NCI-H2029 (cell line): ENCODE measurements around the gene ANAPC1.
"Not testable (repeated sequence)": the region's sequence is repeated elsewhere in the genome, so short reads cannot be mapped to it uniquely, and the experiment has no call there.

Experiments used
- DNase-seq: peaks from one replicate; lab custom pipeline; 2025; lab: John Stamatoyannopoulos, UW

The ANAPC1 gene

GRCh38 chr2:111905475-111905869, 21.5 kb upstream of the ANAPC1 start:
- not testable (repeated sequence) for DNase-seq

- DNase-seq: no peak
Measured at GRCh38 chr2:111904726-111905474, 20.9 kb upstream of the ANAPC1 start.

DNA sequence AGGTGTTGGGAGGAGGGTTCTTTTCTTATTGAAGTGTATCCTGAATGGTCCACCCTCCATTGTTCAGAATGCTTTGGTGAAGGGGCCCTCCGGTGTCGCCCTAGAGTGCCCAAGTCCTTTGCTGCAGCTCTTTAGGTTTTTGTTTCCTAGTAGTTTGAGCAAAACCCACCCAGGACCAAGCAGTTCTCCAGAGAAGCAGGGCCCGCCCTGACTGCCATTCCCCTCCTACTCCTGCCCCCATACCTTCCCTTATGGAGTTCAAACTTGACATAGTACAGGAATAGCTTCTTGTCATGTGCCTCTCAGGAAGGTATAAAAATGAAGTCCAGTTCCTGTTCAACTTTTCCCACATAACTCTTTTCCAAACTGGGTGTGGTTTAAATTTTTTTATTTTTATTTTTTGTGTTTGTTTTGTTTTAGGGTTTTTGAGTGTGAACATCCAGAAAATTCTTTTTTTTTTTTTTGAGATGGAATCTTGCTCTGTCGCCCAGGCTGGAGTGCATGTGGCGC, 20.0 kb upstream of the ANAPC1 start:
- DNase-seq: no peak

DNA sequence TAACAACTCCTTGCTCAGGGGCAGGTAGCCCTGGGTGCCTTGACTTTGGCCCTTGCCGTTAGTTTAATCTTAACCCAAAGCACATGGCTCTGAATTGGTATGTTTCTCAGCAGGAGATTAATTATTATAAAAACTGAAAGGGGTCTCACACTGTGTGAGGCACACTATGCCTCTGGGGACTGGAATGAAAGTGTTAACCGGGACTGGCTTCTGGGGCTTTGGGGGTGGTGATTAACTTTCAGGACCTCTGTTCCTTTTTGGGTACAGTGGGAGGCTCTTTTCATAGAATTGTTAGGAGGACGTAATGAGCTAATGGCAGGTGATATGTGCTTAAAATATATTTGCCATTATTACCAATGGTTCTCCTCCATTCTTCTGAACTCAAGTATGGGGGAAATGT, 19.5 kb upstream of the ANAPC1 start:
- no peak for DNase-seq

- no peak for DNase-seq
Measured at GRCh38 chr2:111900859-111901258, 16.9 kb upstream of the ANAPC1 start.

GRCh38 chr2:111898703-111899514, 14.9 kb upstream of the ANAPC1 start:
- DNase-seq: no peak

- DNase-seq: peak; percentile 37
Measured at GRCh38 chr2:111897924-111898702, 14.1 kb upstream of the ANAPC1 start, which contains the start of gene MERTK. MERTK (plus strand) TSS chr2:111898607; CDS start chr2:111898736, 129 bp downstream.

DNA sequence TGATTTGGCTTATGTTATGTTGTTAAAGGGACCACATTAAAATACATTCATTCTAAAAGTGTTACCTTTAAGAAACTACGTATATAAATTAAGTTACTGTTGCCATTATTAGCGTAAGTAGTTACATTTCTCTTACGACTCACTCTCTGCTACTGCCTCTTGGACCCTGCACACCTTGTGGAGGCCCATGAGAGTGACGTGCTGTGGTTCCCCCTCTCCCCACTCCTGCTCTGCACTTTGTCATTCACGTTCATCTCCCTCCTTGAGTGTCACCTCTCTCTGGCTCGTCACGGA, 13.6 kb upstream of the ANAPC1 start:
- DNase-seq: no peak

- no peak for DNase-seq
Measured at GRCh38 chr2:111896576-111896975, 12.6 kb upstream of the ANAPC1 start.

DNA sequence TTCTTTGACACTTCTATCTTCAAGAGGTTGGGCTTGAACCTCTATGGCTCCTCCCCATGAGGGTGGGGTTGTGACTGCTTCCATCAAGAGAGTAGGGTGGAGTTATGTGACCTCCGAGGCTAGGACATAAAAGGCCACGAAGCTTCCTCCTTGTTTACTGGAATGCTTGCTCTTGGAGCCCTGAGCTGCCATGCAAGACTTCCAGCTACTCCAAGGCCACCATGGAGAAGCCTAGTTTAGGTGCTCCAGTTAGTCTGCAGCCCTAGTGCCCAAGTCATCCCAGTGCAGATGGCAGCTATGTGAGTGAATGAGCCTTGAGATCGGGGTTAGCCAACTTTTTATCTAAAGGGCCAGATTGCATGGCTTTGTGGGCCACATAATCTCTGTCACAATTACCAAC, 12.0 kb upstream of the ANAPC1 start:
- no peak for DNase-seq

GRCh38 chr2:111884592-111884964, 585 bp upstream of the ANAPC1 start:
- DNase-seq: no peak

- DNase-seq: not testable (repeated sequence)
Measured at GRCh38 chr2:111872806-111873205, 11.2 kb downstream of the ANAPC1 start.

- not testable (repeated sequence) for DNase-seq
Measured at GRCh38 chr2:111865124-111865523, 18.9 kb downstream of the ANAPC1 start.

DNA sequence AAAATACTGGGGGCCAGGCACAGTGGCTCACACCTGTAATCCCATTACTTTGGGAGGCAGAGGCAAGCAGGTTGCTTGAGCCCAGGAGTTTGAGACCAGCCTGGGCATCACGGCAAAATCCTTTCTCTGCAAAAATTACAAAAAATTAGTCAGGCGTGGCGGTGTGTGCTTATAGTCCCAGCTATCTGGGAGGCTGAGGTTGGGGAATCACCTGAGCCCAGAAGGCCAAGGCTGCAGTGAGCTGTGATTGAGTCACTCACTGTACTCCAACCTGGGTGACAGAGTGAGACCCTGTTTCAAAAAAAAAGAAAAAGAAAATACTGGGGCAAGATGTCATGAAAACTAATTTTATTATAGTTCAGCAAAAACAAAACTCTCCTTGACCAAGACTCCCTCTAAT, 24.0 kb downstream of the ANAPC1 start:
- DNase-seq: not testable (repeated sequence)

GRCh38 chr2:111852544-111852943, 31.4 kb downstream of the ANAPC1 start:
- not testable (repeated sequence) for DNase-seq

GRCh38 chr2:111850646-111851045, 33.3 kb downstream of the ANAPC1 start:
- DNase-seq: not testable (repeated sequence)

GRCh38 chr2:111839625-111840282, 44.2 kb downstream of the ANAPC1 start:
- DNase-seq: not testable (repeated sequence)

DNA sequence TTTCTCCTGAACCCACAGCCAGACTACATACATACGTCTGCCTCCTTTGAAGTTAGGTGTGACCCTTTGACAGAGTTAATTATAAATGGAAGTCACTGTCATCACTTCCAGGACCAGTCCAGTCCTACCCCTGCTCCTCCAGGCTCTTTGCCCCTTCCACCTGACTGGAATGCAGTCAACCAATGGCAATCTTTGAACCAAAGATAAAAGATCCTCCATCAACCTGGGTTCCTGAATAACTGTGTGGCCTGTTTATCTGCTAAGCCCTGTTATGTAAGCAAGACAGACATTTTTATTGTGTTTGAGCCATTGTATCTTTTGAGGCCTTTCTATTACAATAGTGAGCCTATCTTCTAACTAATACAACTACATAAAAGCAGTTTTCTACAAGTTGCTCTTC, 45.0 kb downstream of the ANAPC1 start:
- not testable (repeated sequence) for DNase-seq

DNA sequence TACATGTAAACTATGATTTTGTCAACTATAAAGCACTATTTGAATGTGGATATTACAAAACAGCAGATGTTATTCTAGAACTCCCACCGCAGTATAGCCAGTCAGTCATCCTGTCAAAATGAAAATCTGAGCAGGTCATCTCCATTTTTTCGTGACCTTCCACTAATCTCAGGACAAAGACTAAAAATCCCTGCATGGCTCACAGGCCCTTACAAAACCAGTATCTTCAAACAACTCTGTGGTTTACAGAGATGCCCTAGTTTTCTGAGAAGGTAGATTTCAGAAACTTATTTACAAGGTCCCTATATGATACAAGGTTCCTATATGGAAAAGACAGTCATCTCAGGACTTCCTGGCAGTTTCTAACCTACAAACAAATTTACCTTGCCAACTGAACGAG, 49.8 kb downstream of the ANAPC1 start:
- DNase-seq: not testable (repeated sequence)

DNA sequence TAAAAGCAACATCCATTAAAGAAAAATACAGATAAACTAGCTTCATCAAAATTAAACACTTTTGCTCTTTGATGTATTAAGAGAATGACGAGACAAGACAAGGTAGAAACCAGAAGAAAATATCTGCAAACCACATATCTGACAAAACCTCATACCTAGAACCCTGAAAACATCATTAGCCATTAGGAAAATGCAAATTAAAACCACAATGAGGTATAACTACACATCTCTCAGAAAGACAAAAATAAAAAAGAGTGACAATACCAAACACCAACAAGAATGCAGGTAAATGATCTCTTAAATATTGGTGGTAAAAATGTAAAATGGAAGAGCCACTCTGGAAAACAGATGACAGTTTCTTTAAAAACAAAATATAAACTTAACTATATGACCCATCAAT, 53.5 kb downstream of the ANAPC1 start:
- DNase-seq: not testable (repeated sequence)

DNA sequence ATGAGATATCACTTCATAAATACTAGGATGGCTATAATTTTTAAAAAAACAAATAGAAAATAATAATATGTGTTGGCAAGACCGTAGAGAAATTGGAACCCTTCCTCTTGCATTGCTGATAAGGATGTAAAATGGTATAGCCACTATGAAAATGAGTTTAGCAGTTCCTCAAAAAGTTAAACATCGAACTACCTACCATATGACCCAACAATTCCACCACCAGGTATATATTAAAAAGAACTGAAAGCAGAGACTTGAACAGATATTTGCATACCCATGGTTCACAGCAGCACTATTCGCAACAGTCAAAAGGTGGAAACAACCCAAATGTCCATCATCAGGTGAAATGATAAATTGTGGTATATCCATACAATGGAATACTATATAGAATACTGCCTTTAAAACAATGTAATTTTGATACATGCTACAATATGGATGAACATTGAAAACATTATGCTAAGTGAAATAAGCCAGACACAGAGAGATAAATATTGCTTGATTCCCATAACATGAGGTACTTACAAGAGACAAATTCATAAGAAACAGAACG, 55.7 kb downstream of the ANAPC1 start:
- not testable (repeated sequence) for DNase-seq
